HEK293T (cell line): Measurements from ENCODE around the gene BSN.

ENCODE experiments used
- CTCF ChIA-PET: fragments of 350-600 bp; formaldehyde crosslinking; extraction: SDS; loops from one replicate; lab custom pipeline; 2021; ENCODE audit warnings: antibody characterized with exemption, inconsistent platforms; lab: Yijun Ruan, JAX
- POLR2A ChIA-PET: fragments of 350-600 bp; formaldehyde crosslinking; extraction: SDS; loops from one replicate; lab custom pipeline; 2020; ENCODE audit warnings: antibody characterized with exemption, inconsistent platforms; lab: Yijun Ruan, JAX
- DNase-seq: peaks from one replicate; pipeline ENCODE4 v3.0.0; 2012; ENCODE audit warnings: mixed read lengths; ENCODE audit errors: extremely low spot score
- ARNT ChIP-seq: fragments of 450-650 bp; IDR thresholded peaks from 2 replicates; pipeline ENCODE4 v1.6.1; 2017; ENCODE audit warnings: mild to moderate bottlenecking
- BHLHE40 ChIP-seq: fragments of 450-650 bp; IDR thresholded peaks from 2 replicates; pipeline ENCODE4 v1.6.1; 2016; ENCODE audit warnings: mild to moderate bottlenecking, moderate library complexity, borderline replicate concordance
- CTBP1 ChIP-seq: fragments of 450-650 bp; IDR thresholded peaks from 2 replicates; pipeline ENCODE4 v1.6.1; 2016; ENCODE audit warnings: borderline replicate concordance
- ELF4 ChIP-seq: fragments of 450-650 bp; IDR thresholded peaks from 2 replicates; pipeline ENCODE4 v1.6.1; 2017; ENCODE audit warnings: antibody characterized with exemption
- FOXA1 ChIP-seq: fragments of 450-650 bp; IDR thresholded peaks from 2 replicates; pipeline ENCODE4 v1.6.1; 2016; ENCODE audit warnings: mild to moderate bottlenecking
- FOXK2 ChIP-seq: fragments of 450-650 bp; IDR thresholded peaks from 2 replicates; pipeline ENCODE4 v1.6.1; 2016; ENCODE audit warnings: mild to moderate bottlenecking
- FOXM1 ChIP-seq: fragments of 450-650 bp; IDR thresholded peaks from 2 replicates; pipeline ENCODE4 v1.6.1; 2017; ENCODE audit warnings: mild to moderate bottlenecking, borderline replicate concordance
- HDGF ChIP-seq: fragments of 450-650 bp; IDR thresholded peaks from 2 replicates; pipeline ENCODE4 v1.6.1; 2017; ENCODE audit warnings: antibody characterized with exemption, borderline replicate concordance
- L3MBTL2 ChIP-seq: fragments of 450-650 bp; conservative IDR thresholded peaks from 2 replicates; pipeline ENCODE4 v1.6.1; 2016; ENCODE audit warnings: mild to moderate bottlenecking
- LEF1 ChIP-seq: fragments of 450-650 bp; IDR thresholded peaks from 2 replicates; pipeline ENCODE4 v1.6.1; 2017; ENCODE audit warnings: mild to moderate bottlenecking, borderline replicate concordance
- NFRKB ChIP-seq: fragments of 450-650 bp; IDR thresholded peaks from 2 replicates; pipeline ENCODE4 v1.6.1; 2016; ENCODE audit warnings: mild to moderate bottlenecking, moderate library complexity
- PKNOX1 ChIP-seq: fragments of 450-650 bp; IDR thresholded peaks from 2 replicates; pipeline ENCODE4 v1.6.1; 2016
- SP1 ChIP-seq: fragments of 450-650 bp; IDR thresholded peaks from 2 replicates; pipeline ENCODE4 v1.6.1; 2017
- SUZ12 ChIP-seq: fragments of 450-650 bp; IDR thresholded peaks from 2 replicates; pipeline ENCODE4 v1.6.1; 2016; ENCODE audit warnings: mild to moderate bottlenecking
- TARDBP ChIP-seq: fragments of 450-650 bp; IDR thresholded peaks from 2 replicates; pipeline ENCODE4 v1.6.1; 2016
- ZNF384 ChIP-seq: fragments of 450-650 bp; IDR thresholded peaks from 2 replicates; pipeline ENCODE4 v1.6.1; 2016

The BSN gene

GRCh38 chr3:49553692-49554632 lies at the start of gene BSN:
Gene BSN (plus strand): TSS chr3:49554477. CDS start chr3:49554603, 126 bp downstream.
- TF ChIP-seq BHLHE40 (no peak), FOXM1 (no peak), HDGF (no peak), ARNT (0 out of 2 replicates have a peak, but pooled peaks have one; percentile 27), ELF4 (no peak), FOXA1 (no peak), CTBP1 (no peak), L3MBTL2 (peak; percentile 83), FOXK2 (no peak)
- CTCF ChIA-PET: interaction anchor here (0.8 kb wide), 2 partner anchors 14 to 118 kb away, joined by 5 to 7 read pairs; no protein-coding TSS in a partner anchor
- peak; percentile 100 for DNase-seq
- POLR2A ChIA-PET: interaction anchor here (1.1 to 4.3 kb wide), 3 partner anchors 10 to 118 kb away, joined by 6 to 21 read pairs (median 7); no protein-coding TSS in a partner anchor

- POLR2A ChIA-PET: no interaction called here
- DNase-seq: no peak
- TF ChIP-seq SUZ12 (no peak), SP1 (no peak), ARNT (no peak), BHLHE40 (no peak), FOXK2 (no peak), NFRKB (no peak), PKNOX1 (no peak), HDGF (no peak), ELF4 (no peak), FOXM1 (no peak), ZNF384 (no peak), FOXA1 (no peak), L3MBTL2 (no peak), CTBP1 (no peak), LEF1 (no peak), TARDBP (no peak)
- CTCF ChIA-PET: no interaction called here
These were observed 47.4 kb upstream of the BSN start for GRCh38 chr3:49506906-49507305.

- CTCF ChIA-PET: no interaction called here
- DNase-seq: no peak
- POLR2A ChIA-PET: interaction anchor here (1.2 kb wide), 1 partner anchor 169 kb away, joined by 5 read pairs; the partner anchor contains the start of gene USP4
- no peak for TF ChIP-seq TARDBP
- TF ChIP-seq FOXA1: no peak
- no peak for TF ChIP-seq HDGF
- no peak for TF ChIP-seq CTBP1
- no peak for TF ChIP-seq PKNOX1
- no peak for TF ChIP-seq SP1
- no peak for TF ChIP-seq SUZ12
- no peak for TF ChIP-seq LEF1
- no peak for TF ChIP-seq NFRKB
- no peak for TF ChIP-seq L3MBTL2
- no peak for TF ChIP-seq FOXK2
- TF ChIP-seq ELF4: no peak
- no peak for TF ChIP-seq FOXM1
- no peak for TF ChIP-seq BHLHE40
These were observed 45.2 kb upstream of the BSN start for GRCh38 chr3:49509028-49509561.

- CTCF ChIA-PET: interaction anchor here (0.7 kb wide), 1 partner anchor 780 kb away, joined by 3 read pairs; no protein-coding TSS in a partner anchor
- no peak for DNase-seq
- no peak for TF ChIP-seq HDGF
- TF ChIP-seq NFRKB: no peak
- no peak for TF ChIP-seq ARNT
- TF ChIP-seq BHLHE40: no peak
- TF ChIP-seq TARDBP: no peak
- no peak for TF ChIP-seq L3MBTL2
- TF ChIP-seq LEF1: no peak
- no peak for TF ChIP-seq CTBP1
- TF ChIP-seq ZNF384: no peak
- no peak for TF ChIP-seq FOXA1
- TF ChIP-seq SP1: no peak
- no peak for TF ChIP-seq FOXK2
- no peak for TF ChIP-seq FOXM1
- no peak for TF ChIP-seq SUZ12
- TF ChIP-seq PKNOX1: no peak
- TF ChIP-seq ELF4: no peak
- POLR2A ChIA-PET: interaction anchor here (1.0 kb wide), 1 partner anchor 20 kb away, joined by 3 read pairs; no protein-coding TSS in a partner anchor
These were observed 42.6 kb upstream of the BSN start for GRCh38 chr3:49511639-49512038.

GRCh38 chr3:49512781-49513355 lies 41.4 kb upstream of the BSN start:
- CTCF ChIA-PET: no interaction called here
- no peak for TF ChIP-seq SUZ12
- no peak for TF ChIP-seq TARDBP
- TF ChIP-seq HDGF: no peak
- no peak for TF ChIP-seq FOXK2
- no peak for TF ChIP-seq L3MBTL2
- TF ChIP-seq BHLHE40: no peak
- TF ChIP-seq FOXA1: no peak
- no peak for TF ChIP-seq PKNOX1
- TF ChIP-seq ARNT: no peak
- TF ChIP-seq SP1: no peak
- POLR2A ChIA-PET: no interaction called here
- DNase-seq: no peak
